Upper lobe of right lung (tissue), 1 donor: ENCODE data around the gene SMARCC1. TPM values are rescaled to one million over a fixed set of nuclear protein-coding genes. Genes with fewer than 3 reads are reported as not detected.
A peak's percentile ranks its signal among the peaks of the same experiment; 100 is the strongest.

ENCODE experiments used
- ATAC-seq: fragments of 200-7000 bp; cut with Tn5 transposase; one replicate; pipeline ENCODE4 v1.9.1; 2020; ENCODE audit warnings: mild to moderate bottlenecking, moderate library complexity
- DNase-seq: peaks from one replicate; pipeline ENCODE4 v3.0.0-alpha.2; 2020
- H3K27ac ChIP-seq: fragments of 200-600 bp; one replicate; pipeline ENCODE4 v1.8.0; 2022
- H3K27me3 ChIP-seq: fragments of 200-600 bp; one replicate; pipeline ENCODE4 v1.8.0; 2022; ENCODE audit warnings: mild to moderate bottlenecking
- H3K36me3 ChIP-seq: fragments of 200-600 bp; one replicate; pipeline ENCODE4 v1.8.0; 2022
- H3K4me1 ChIP-seq: fragments of 200-600 bp; one replicate; pipeline ENCODE4 v1.8.0; 2022
- H3K4me3 ChIP-seq: fragments of 200-600 bp; one replicate; pipeline ENCODE4 v1.8.0; 2022; ENCODE audit warnings: mild to moderate bottlenecking
- H3K9me3 ChIP-seq: fragments of 200-600 bp; one replicate; pipeline ENCODE4 v1.8.0; 2022
- intact Hi-C: fragments of 100-400 bp; cut with DNase I; formaldehyde crosslinking; loops from one replicate; pipeline ENCODE4 v1.11.0; 2022
- total RNA-seq: library from RNA; stranded (reverse); fragmentation: NEBNext Ultra II Directional; extraction: Animal tissue kit (Norgen Biotek cat#: 25700); gene quantifications from one replicate; pipeline ENCODE4 v1.2.1, GENCODE V29; 2021
- TF ChIP-seq, protein P1 (sequence below): fragments of 200-600 bp; IDR thresholded peaks from one replicate; pipeline ENCODE4 v1.8.0; 2022; ENCODE audit warnings: antibody characterized with exemption
- donor health status: DM: no; HTN: yes; CAD: no; lungs with severe emphysema.

The SMARCC1 gene
- total RNA-seq, 1 donor from 2014 or later: 67.9 TPM

DNA sequence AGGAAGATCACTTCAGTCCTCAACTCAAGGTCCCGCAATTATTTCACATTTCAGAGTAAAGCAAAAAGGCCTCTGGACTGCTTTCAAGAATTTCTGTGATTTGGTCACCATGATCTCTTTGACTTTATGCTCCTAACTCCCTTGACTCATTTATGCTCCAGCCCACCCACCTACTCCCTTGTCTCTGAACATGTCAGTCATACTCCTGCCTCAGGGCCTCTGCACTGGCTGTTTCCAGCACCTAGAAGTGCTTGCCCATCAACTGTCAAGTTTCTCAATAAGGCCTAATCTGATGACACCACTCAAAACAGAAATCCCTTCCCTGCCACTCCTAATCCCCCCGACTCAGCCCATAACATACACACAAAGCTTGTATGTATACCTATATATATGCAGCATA, 166.9 kb downstream of the SMARCC1 start:
- Histone ChIP-seq H3K27ac (no peak overlapping the region), H3K4me3 (no peak overlapping the region), H3K9me3 (no peaks in the 10 kb centered on the region), H3K27me3 (no peaks in the 10 kb centered on the region), H3K4me1 (peaks cover 14% of the 10 kb centered on the region), H3K36me3 (peaks cover 49% of the 10 kb centered on the region)
- TF ChIP-seq, protein P1, sequence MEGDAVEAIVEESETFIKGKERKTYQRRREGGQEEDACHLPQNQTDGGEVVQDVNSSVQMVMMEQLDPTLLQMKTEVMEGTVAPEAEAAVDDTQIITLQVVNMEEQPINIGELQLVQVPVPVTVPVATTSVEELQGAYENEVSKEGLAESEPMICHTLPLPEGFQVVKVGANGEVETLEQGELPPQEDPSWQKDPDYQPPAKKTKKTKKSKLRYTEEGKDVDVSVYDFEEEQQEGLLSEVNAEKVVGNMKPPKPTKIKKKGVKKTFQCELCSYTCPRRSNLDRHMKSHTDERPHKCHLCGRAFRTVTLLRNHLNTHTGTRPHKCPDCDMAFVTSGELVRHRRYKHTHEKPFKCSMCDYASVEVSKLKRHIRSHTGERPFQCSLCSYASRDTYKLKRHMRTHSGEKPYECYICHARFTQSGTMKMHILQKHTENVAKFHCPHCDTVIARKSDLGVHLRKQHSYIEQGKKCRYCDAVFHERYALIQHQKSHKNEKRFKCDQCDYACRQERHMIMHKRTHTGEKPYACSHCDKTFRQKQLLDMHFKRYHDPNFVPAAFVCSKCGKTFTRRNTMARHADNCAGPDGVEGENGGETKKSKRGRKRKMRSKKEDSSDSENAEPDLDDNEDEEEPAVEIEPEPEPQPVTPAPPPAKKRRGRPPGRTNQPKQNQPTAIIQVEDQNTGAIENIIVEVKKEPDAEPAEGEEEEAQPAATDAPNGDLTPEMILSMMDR: no peak
- ATAC-seq: no peak
- intact Hi-C loops: no loop called here
- DNase-seq: no peak

DNA sequence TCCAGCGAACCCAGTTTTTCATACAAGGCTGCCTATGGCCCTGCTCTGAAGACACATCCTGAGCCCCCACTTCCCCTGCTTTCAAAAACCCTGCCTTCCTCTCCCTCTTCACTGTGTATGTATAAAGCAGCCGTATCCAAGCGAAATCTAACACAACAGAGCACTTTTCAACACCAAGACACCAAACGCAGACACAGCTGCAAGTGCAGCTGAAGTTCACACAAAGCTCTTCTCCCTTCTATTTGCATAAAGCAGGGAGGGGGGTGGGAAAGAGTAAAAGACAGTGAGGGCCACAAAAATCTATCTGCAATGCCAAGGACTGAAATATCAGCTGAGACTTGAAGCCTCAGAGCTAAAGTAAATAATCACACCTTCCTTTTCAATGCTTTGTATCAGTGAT, 168.0 kb downstream of the SMARCC1 start:
- no peaks in the 10 kb centered on the region for H3K27me3 ChIP-seq
- TF ChIP-seq, protein P1: no peak
- H3K4me1 ChIP-seq: peaks cover 14% of the 10 kb centered on the region
- no peaks in the 10 kb centered on the region for H3K9me3 ChIP-seq
- no peak overlapping the region for H3K27ac ChIP-seq
- DNase-seq: no peak
- no peak overlapping the region for H3K4me3 ChIP-seq
- peaks cover 49% of the 10 kb centered on the region for H3K36me3 ChIP-seq
- intact Hi-C loops: no loop called here
- ATAC-seq: no peak

DNA sequence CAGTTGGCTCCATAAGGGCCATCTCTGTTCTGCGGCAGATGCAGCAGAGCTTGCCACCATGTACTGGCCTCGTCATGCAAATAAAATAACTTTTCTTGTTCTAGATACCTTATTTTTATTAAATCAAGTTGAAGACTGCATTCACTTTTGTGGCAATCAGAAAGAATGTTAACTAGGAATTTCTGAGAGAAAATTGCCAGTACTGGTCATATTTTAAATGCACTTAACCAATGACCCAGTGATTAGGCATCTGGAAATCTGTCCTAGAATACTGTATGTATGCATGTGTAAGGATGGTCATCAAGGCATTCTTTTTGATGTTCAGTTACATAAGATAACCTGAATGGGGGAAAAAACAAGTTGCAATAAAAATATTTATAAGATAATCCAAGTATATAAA, 168.8 kb downstream of the SMARCC1 start:
- Histone ChIP-seq H3K9me3 (no peaks in the 10 kb centered on the region), H3K4me3 (no peak overlapping the region), H3K27ac (no peak overlapping the region), H3K36me3 (peaks cover 49% of the 10 kb centered on the region), H3K4me1 (peaks cover 14% of the 10 kb centered on the region), H3K27me3 (no peaks in the 10 kb centered on the region)
- intact Hi-C loops: no loop called here
- ATAC-seq: no peak
- DNase-seq: no peak
- TF ChIP-seq, protein P1: no peak

DNA sequence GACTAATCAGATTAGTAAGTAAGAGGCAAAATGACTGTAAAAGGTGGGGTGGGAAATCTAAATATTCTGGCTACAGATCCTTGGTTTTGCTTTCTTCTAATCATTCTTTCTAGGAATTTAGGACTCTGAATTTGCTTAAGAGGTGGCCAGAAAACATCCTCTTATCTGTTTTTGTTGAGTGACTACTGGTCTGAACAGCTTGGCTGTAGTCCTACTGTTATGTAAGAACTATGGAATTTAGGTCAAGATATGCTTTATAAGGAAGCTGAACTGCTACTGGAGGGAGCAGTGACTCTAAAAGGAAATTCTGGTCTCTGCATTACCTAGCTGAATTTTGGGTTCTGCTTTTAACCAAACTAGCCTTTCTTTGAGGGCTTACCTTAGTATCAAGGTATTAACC, 169.5 kb downstream of the SMARCC1 start:
- peaks cover 46% of the 10 kb centered on the region for H3K36me3 ChIP-seq
- no peaks in the 10 kb centered on the region for H3K9me3 ChIP-seq
- peak; percentile 88 for ATAC-seq
- H3K4me1 ChIP-seq: peaks cover 14% of the 10 kb centered on the region
- no peaks in the 10 kb centered on the region for H3K27me3 ChIP-seq
- TF ChIP-seq, protein P1: no peak
- no peak overlapping the region for H3K27ac ChIP-seq
- no peak overlapping the region for H3K4me3 ChIP-seq
- no peak for DNase-seq
- intact Hi-C loops: no loop called here

DNA sequence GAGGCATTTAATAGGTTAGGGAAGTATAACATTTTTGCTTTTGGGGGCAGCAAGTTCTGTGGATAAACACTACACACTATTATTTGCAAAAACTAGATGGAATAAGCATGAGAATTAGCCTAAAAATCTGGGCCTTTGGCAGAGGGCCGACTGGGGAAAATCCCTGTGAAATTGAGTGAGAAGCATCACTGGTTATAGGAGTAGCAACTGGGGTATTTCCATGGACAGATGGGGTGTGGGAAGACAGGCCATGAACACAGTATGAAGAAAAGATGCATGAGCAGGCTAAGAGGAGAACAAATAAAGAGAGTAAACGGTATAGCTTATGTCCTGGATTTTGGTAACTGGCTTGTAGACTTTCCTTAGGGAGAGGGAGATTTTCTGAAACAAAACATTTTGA, 170.1 kb downstream of the SMARCC1 start:
- Histone ChIP-seq H3K36me3 (peaks cover 40% of the 10 kb centered on the region), H3K27ac (no peak overlapping the region), H3K4me1 (peaks cover 14% of the 10 kb centered on the region), H3K27me3 (no peaks in the 10 kb centered on the region), H3K9me3 (no peaks in the 10 kb centered on the region), H3K4me3 (no peak overlapping the region)
- TF ChIP-seq, protein P1: no peak
- no peak for DNase-seq
- intact Hi-C loops: no loop called here
- no peak for ATAC-seq

DNA sequence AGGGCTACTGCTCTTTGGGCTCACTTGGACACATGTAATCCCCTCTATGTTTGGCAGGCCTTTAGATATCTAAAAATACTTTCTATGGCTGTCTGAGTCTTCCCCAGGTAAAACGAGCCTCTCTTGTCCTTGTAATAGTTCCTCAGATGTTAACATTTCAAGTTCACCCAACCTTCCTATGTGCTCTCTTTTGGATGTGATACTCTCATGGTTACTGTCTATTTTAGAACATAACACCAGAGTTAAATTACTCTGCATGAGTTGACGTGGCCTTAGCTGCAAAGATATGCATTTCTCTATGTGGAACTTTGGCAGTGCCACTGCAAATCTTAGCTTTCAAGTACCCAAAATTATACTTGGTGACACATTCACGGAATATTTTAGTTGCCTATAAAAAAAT, 171.1 kb downstream of the SMARCC1 start:
- Histone ChIP-seq H3K4me1 (peaks cover 14% of the 10 kb centered on the region), H3K27ac (no peak overlapping the region), H3K36me3 (peaks cover 48% of the 10 kb centered on the region), H3K27me3 (no peaks in the 10 kb centered on the region), H3K4me3 (no peak overlapping the region), H3K9me3 (no peaks in the 10 kb centered on the region)
- no peak for DNase-seq
- ATAC-seq: no peak
- intact Hi-C loops: no loop called here
- TF ChIP-seq, protein P1: no peak
